Activated naive CD4-positive, alpha-beta T cell treated with anti-CD3 and anti-CD28 coated beads for 36 hours (primary cell): ENCODE results near the gene DRGX. TPM values are rescaled to one million over a fixed set of nuclear protein-coding genes. Genes with fewer than 3 reads are reported as not detected.

Experiments used
- CTCF ChIA-PET: fragments of 350-600 bp; sonication (Branson Sonifier 250); formaldehyde crosslinking; loops from one replicate; lab custom pipeline; 2021; ENCODE audit warnings: antibody characterized with exemption; lab: Charles Lee
- DNase-seq: peaks from one replicate; pipeline ENCODE4 v3.0.0-alpha.2; 2020
- H3K27ac Mint-ChIP-seq: one replicate; pipeline ENCODE4 v1.8.0; 2021; ENCODE audit warnings: mild to moderate bottlenecking, mixed read lengths
- H3K27me3 Mint-ChIP-seq: one replicate; pipeline ENCODE4 v1.8.0; 2021; ENCODE audit warnings: low read depth, mixed read lengths
- H3K36me3 Mint-ChIP-seq: one replicate; pipeline ENCODE4 v1.8.0; 2021; ENCODE audit warnings: low read depth, mixed read lengths
- H3K4me1 Mint-ChIP-seq: one replicate; pipeline ENCODE4 v1.8.0; 2021; ENCODE audit warnings: low read depth, mixed read lengths
- H3K4me3 Mint-ChIP-seq: one replicate; pipeline ENCODE4 v1.8.0; 2021; ENCODE audit warnings: mild to moderate bottlenecking, moderate library complexity, mixed read lengths
- H3K9me3 Mint-ChIP-seq: one replicate; pipeline ENCODE4 v1.8.0; 2021; ENCODE audit warnings: mixed read lengths
- intact Hi-C: fragments of 100-400 bp; cut with micrococcal nuclease; formaldehyde crosslinking; loops from one replicate; pipeline ENCODE4 v1.15.1; 2023
- total RNA-seq, 2 experiments: library from RNA; stranded (reverse); gene quantifications; one replicate each; pipeline ENCODE4 v1.2.3, GENCODE V29; 2021

The DRGX gene
- total RNA-seq, 2 experiments from 2014 or later: not detected

GRCh38 chr10:49353895-49354566 is 41.9 kb downstream of the DRGX start:
- Mint-ChIP-seq H3K27me3 (peaks cover 6% of the 10 kb centered on the region), H3K9me3 (peaks cover 6% of the 10 kb centered on the region), H3K4me1 (no peaks in the 10 kb centered on the region), H3K4me3 (no peak overlapping the region), H3K36me3 (no peaks in the 10 kb centered on the region), H3K27ac (no peak overlapping the region)
- no peak for DNase-seq
- CTCF ChIA-PET: no interaction called here
- intact Hi-C loops: no loop called here

- Mint-ChIP-seq H3K27me3 (peaks cover 3% of the 10 kb centered on the region), H3K4me3 (no peak overlapping the region), H3K27ac (no peak overlapping the region), H3K4me1 (no peaks in the 10 kb centered on the region), H3K36me3 (no peaks in the 10 kb centered on the region), H3K9me3 (peaks cover 6% of the 10 kb centered on the region)
- CTCF ChIA-PET: no interaction called here
- no peak for DNase-seq
- intact Hi-C loops: no loop called here
Observed at GRCh38 chr10:49353026-49353894, 42.6 kb downstream of the DRGX start.

GRCh38 chr10:49352323-49352722 is 43.6 kb downstream of the DRGX start:
- no peak overlapping the region for H3K4me3 Mint-ChIP-seq
- CTCF ChIA-PET: no interaction called here

GRCh38 chr10:49351669-49352068 is 44.2 kb downstream of the DRGX start:
- Mint-ChIP-seq H3K36me3 (no peaks in the 10 kb centered on the region), H3K27me3 (peaks cover 3% of the 10 kb centered on the region), H3K4me1 (no peaks in the 10 kb centered on the region), H3K4me3 (no peak overlapping the region), H3K9me3 (peaks cover 6% of the 10 kb centered on the region), H3K27ac (no peak overlapping the region)
- intact Hi-C loops: no loop called here
- no peak for DNase-seq
- CTCF ChIA-PET: no interaction called here

More at GRCh38 chr10:49352323-49352722, 43.6 kb downstream of the DRGX start:
- Mint-ChIP-seq H3K36me3 (no peaks in the 10 kb centered on the region), H3K27me3 (peaks cover 3% of the 10 kb centered on the region), H3K9me3 (peaks cover 6% of the 10 kb centered on the region), H3K27ac (no peak overlapping the region), H3K4me1 (no peaks in the 10 kb centered on the region)
- DNase-seq: no peak
- intact Hi-C loops: no loop called here

- Mint-ChIP-seq H3K36me3 (no peaks in the 10 kb centered on the region), H3K9me3 (peaks cover 6% of the 10 kb centered on the region), H3K4me1 (no peaks in the 10 kb centered on the region), H3K27ac (no peak overlapping the region), H3K4me3 (no peak overlapping the region), H3K27me3 (peaks cover 3% of the 10 kb centered on the region)
- intact Hi-C loops: no loop called here
- CTCF ChIA-PET: no interaction called here
- no peak for DNase-seq
Observed at GRCh38 chr10:49350846-49351532, 44.9 kb downstream of the DRGX start.

- Mint-ChIP-seq H3K36me3 (no peaks in the 10 kb centered on the region), H3K27ac (no peak overlapping the region), H3K9me3 (peaks cover 6% of the 10 kb centered on the region), H3K4me3 (no peak overlapping the region), H3K27me3 (peaks cover 3% of the 10 kb centered on the region), H3K4me1 (no peaks in the 10 kb centered on the region)
- DNase-seq: no peak
- intact Hi-C loops: no loop called here
- CTCF ChIA-PET: no interaction called here
Observed at GRCh38 chr10:49350138-49350537, 45.8 kb downstream of the DRGX start.

- peaks cover 3% of the 10 kb centered on the region for H3K27me3 Mint-ChIP-seq
- CTCF ChIA-PET: no interaction called here
- no peak overlapping the region for H3K27ac Mint-ChIP-seq
- no peaks in the 10 kb centered on the region for H3K4me1 Mint-ChIP-seq
- DNase-seq: no peak
- intact Hi-C loops: no loop called here
- peaks cover 6% of the 10 kb centered on the region for H3K9me3 Mint-ChIP-seq
- no peaks in the 10 kb centered on the region for H3K36me3 Mint-ChIP-seq
- no peak overlapping the region for H3K4me3 Mint-ChIP-seq
Observed at GRCh38 chr10:49349390-49349789, 46.5 kb downstream of the DRGX start.

GRCh38 chr10:49348593-49348992 is 47.3 kb downstream of the DRGX start:
- Mint-ChIP-seq H3K4me1 (no peaks in the 10 kb centered on the region), H3K4me3 (no peak overlapping the region), H3K36me3 (no peaks in the 10 kb centered on the region), H3K27ac (no peak overlapping the region), H3K9me3 (peaks cover 6% of the 10 kb centered on the region), H3K27me3 (peaks cover 3% of the 10 kb centered on the region)
- DNase-seq: no peak
- CTCF ChIA-PET: no interaction called here
- intact Hi-C loops: no loop called here

GRCh38 chr10:49347827-49348226 is 48.1 kb downstream of the DRGX start:
- no peak overlapping the region for H3K27ac Mint-ChIP-seq
- H3K4me3 Mint-ChIP-seq: no peak overlapping the region
- CTCF ChIA-PET: no interaction called here
- H3K27me3 Mint-ChIP-seq: peaks cover 3% of the 10 kb centered on the region
- no peaks in the 10 kb centered on the region for H3K36me3 Mint-ChIP-seq
- H3K4me1 Mint-ChIP-seq: no peaks in the 10 kb centered on the region
- intact Hi-C loops: no loop called here
- no peak for DNase-seq
- H3K9me3 Mint-ChIP-seq: peaks cover 6% of the 10 kb centered on the region

GRCh38 chr10:49347342-49347741 is 48.5 kb downstream of the DRGX start:
- peaks cover 6% of the 10 kb centered on the region for H3K9me3 Mint-ChIP-seq
- H3K27ac Mint-ChIP-seq: no peak overlapping the region
- no peaks in the 10 kb centered on the region for H3K36me3 Mint-ChIP-seq
- no peak overlapping the region for H3K4me3 Mint-ChIP-seq
- no peaks in the 10 kb centered on the region for H3K4me1 Mint-ChIP-seq
- DNase-seq: no peak
- intact Hi-C loops: no loop called here
- CTCF ChIA-PET: interaction anchor here (0.6 kb wide), 1 partner anchor 317 kb away, joined by 3 read pairs; no protein-coding TSS in a partner anchor
- peaks cover 3% of the 10 kb centered on the region for H3K27me3 Mint-ChIP-seq

GRCh38 chr10:49344840-49345239 is 51.0 kb downstream of the DRGX start:
- intact Hi-C loops: no loop called here
- Mint-ChIP-seq H3K4me3 (no peak overlapping the region), H3K27me3 (peaks cover 3% of the 10 kb centered on the region), H3K27ac (no peak overlapping the region), H3K36me3 (no peaks in the 10 kb centered on the region), H3K4me1 (no peaks in the 10 kb centered on the region), H3K9me3 (no peaks in the 10 kb centered on the region)
- CTCF ChIA-PET: no interaction called here
- no peak for DNase-seq

- CTCF ChIA-PET: no interaction called here
- Mint-ChIP-seq H3K27ac (no peak overlapping the region), H3K36me3 (peaks cover 5% of the 10 kb centered on the region), H3K4me1 (peaks cover 2% of the 10 kb centered on the region), H3K9me3 (peaks cover 13% of the 10 kb centered on the region), H3K27me3 (peaks cover 7% of the 10 kb centered on the region), H3K4me3 (no peak overlapping the region)
- DNase-seq: no peak
- intact Hi-C loops: no loop called here
Observed at GRCh38 chr10:49338604-49339003, 57.3 kb downstream of the DRGX start.
